BJ (cell line): ENCODE measurements around the gene CNPY4. TPM values are rescaled to one million over a fixed set of nuclear protein-coding genes. Genes with fewer than 3 reads are reported as not detected.

Experiments used
- CTCF ChIA-PET: fragments of 350-600 bp; formaldehyde crosslinking; extraction: SDS; loops from one replicate; lab custom pipeline; 2021; ENCODE audit warnings: antibody characterized with exemption, inconsistent platforms; lab: Yijun Ruan, JAX
- POLR2A ChIA-PET: fragments of 300-600 bp; sonication (Branson Sonifier 250); formaldehyde crosslinking; extraction: SDS; loops from one replicate; lab custom pipeline; 2021; ENCODE audit warnings: antibody characterized with exemption; lab: Charles Lee
- DNase-seq: peaks from one replicate; pipeline ENCODE4 v3.0.0-alpha.2; 2011; ENCODE audit warnings: low read depth
- H3K27me3 ChIP-seq: 2 replicates; pipeline ENCODE4 v1.6.0; 2011; ENCODE audit warnings: low read length; ENCODE audit not compliant: control insufficient read depth, insufficient read depth
- H3K36me3 ChIP-seq: 2 replicates; pipeline ENCODE4 v1.5.1; 2011; ENCODE audit warnings: low read length; ENCODE audit not compliant: control insufficient read depth, insufficient read depth
- H3K4me3 ChIP-seq: 2 replicates; pipeline ENCODE4 v1.5.1; 2011; ENCODE audit warnings: low read depth, mild to moderate bottlenecking, control low read depth, low read length
- polyA plus RNA-seq: library from polyadenylated mRNA; depleted of rRNA; stranded (reverse); fragments of >200 nt; gene quantifications from 2 replicates; pipeline ENCODE4 v1.2.3, GENCODE V29; 2011
- TF ChIP-seq, protein P1 (sequence below): IDR thresholded peaks from 2 replicates; pipeline ENCODE4 v1.5.1; 2011; ENCODE audit warnings: low read depth, mild to moderate bottlenecking, control low read depth, inconsistent platforms, low read length, moderate library complexity; ENCODE audit not compliant: insufficient read depth

Gene CNPY4
- polyA plus RNA-seq, 1 experiment = 20.9 TPM

DNA sequence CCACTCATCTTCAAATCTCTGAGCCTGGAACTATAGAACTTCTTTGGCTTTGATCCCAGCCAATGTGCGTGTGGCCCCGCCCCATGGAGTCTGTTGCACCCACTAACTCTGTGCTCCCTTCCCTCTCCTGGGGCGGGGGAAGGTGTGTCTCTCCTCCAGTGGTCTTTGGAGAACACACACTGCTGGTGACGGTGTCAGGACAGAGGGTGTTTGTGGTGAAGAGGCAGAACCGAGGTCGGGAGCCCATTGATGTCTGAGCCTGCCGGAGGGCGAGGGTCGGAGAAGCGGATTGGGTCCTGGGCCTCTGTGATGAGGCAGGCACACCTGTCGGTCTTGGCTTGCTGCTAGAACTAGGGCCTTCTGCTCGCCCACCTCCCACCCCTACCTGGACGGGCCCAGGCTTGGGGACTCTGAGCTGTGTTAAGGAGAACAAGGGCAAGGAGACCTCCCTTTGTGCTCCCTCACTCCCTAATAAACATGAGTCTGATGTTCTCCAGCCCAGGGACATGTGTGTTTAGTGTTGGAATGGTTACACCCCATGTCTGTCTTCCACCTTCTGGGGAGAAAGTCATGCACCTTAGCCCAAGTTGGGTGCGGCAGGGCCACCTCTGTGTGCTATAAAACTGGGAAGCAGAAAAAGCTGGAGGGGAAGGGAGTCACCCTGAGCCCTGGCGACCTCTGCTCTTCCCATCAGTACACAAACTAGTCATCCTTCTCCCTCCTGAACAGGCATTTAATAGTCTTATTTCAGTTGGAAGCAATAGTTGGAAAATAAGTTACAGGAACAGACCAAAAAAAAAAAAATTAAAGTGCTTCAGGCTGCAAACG is 34.5 kb downstream of the CNPY4 start:
- TF ChIP-seq, protein P1, sequence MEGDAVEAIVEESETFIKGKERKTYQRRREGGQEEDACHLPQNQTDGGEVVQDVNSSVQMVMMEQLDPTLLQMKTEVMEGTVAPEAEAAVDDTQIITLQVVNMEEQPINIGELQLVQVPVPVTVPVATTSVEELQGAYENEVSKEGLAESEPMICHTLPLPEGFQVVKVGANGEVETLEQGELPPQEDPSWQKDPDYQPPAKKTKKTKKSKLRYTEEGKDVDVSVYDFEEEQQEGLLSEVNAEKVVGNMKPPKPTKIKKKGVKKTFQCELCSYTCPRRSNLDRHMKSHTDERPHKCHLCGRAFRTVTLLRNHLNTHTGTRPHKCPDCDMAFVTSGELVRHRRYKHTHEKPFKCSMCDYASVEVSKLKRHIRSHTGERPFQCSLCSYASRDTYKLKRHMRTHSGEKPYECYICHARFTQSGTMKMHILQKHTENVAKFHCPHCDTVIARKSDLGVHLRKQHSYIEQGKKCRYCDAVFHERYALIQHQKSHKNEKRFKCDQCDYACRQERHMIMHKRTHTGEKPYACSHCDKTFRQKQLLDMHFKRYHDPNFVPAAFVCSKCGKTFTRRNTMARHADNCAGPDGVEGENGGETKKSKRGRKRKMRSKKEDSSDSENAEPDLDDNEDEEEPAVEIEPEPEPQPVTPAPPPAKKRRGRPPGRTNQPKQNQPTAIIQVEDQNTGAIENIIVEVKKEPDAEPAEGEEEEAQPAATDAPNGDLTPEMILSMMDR = no peak
- H3K4me3 ChIP-seq = no peak overlapping the region
- ChIA-PET POLR2A (no interaction called here), CTCF (interaction anchor here (1.1 kb wide), 1 partner anchor 21 kb away, joined by 7 read pairs; no protein-coding TSS in a partner anchor)
- H3K36me3 ChIP-seq = peaks cover 11% of the 10 kb centered on the region
- H3K27me3 ChIP-seq = no peaks in the 10 kb centered on the region
- DNase-seq = no peak

DNA sequence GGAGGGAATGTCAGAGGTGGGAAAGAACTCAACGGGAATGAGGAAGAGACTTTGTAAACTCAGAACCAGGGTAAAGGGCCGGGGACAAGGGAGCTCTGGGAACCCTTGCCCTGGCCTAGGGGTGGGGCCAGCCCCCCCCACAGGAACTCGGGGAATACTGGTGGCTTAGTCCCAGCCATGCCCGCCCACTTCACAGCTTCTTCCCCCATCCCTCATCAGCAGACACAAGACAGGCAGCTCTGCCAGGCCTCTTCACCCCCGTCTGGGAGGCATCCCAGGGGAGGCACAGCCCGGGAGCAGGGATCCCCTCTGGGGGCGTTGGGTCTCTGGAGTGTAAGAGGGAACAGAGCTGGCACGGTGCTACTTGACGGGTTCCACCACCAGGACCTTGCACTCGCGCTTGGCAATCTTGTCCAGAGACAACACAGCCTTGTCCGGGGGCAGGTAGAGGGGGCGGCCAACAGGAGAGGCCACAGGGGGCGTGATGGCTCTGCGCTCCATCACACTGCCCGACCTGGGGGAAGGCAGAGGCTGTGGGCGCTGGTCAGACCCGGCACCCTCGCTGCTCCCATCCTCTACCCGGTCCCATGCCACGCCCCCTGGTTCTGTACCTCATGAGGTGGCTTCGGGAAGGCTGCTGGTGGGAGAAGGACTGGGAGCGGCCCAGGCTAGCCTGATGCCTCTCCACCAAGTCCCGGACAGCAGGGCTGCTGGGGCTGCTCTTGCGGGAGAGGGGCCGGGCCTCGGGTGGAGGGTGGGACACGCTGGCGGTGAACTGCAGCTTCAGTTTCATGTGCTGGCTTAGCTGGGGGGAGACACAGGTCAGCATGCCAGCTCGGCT is 35.4 kb downstream of the CNPY4 start:
- Histone ChIP-seq H3K27me3 (no peaks in the 10 kb centered on the region), H3K36me3 (peaks cover 11% of the 10 kb centered on the region), H3K4me3 (no peak overlapping the region)
- ChIA-PET CTCF (interaction anchor here (0.5 to 1.8 kb wide), 3 partner anchors 22 to 551 kb away, joined by 3 to 7 read pairs (median 6); no protein-coding TSS in a partner anchor), POLR2A (no interaction called here)
- DNase-seq = no peak
- TF ChIP-seq, protein P1 = no peak

DNA sequence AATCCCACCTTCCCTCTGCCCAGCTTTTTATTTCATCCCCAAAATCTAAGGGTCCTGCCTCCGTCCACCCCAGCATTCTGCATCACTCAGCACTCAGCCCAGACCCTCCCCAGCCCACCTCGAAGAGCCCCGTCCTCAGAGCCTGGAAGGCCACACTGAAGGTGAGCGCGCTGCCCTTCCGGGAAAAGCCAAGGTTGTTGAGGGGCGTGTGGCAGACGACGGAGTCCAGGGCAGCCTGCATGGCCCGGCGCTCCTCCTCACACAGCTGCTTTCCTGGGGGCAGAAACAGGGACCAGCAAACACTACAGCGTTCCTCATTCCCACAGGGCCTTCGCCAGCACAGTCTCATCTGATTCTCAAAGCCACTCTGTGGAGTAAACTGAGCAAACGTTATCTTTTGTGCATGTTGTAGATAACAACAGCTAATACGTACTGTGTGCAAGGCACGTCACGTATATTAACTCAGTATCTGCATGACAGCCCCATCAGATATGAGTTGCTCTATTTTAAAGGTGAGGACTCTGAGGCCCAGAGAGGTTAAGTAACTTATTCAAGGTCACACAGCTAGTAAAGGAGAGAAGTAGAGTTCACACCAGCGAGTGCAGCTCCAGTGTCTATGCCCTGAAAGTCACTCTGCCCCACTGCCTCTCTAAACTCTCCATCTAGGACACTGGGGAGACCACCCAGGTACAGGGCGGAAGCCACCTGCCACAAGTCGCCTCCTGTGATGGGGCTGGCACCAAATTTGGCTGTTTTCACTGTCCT is 36.3 kb downstream of the CNPY4 start:
- DNase-seq = no peak
- no peak overlapping the region for H3K4me3 ChIP-seq
- H3K36me3 ChIP-seq = peaks cover 11% of the 10 kb centered on the region
- H3K27me3 ChIP-seq = no peaks in the 10 kb centered on the region
- TF ChIP-seq, protein P1 = no peak
- POLR2A ChIA-PET = no interaction called here
- CTCF ChIA-PET = interaction anchor here (0.5 to 1.8 kb wide), 2 partner anchors 23 to 552 kb away, joined by 3 to 6 read pairs; no protein-coding TSS in a partner anchor

DNA sequence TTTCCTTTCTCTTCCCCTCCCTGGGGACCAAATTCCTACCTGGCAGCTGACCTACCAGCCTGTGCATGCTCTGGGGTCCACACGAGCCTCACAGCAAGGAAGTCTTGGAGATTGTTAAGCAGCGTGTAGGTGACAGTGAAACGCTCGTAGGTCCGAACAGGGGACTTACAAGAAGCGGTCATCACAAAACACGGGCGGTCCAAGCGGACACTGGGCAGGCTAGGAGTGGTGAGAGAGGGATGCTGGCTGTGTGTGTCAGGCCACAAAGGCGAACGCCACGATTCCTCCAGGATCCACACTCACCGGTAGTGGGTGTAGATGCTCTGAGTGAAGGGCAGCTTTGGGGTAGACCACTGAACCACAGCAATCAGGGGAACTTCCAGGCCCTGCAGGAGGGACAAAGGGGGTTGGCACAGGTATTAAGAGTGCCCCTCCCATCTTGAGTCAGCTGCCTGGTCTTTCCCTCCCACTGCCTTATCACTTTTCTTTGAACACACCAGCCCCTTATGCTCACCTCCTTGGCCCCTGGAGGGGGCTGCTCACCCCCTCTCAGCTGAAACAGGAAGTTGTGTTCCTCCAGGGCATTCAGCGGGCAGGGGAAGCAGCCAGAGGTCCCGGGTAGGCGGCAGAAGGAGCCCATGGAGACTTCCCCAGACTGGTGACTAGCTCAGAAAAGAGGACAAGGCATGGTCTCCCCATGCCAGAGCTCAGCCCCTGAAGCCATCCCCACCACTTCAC is 37.1 kb downstream of the CNPY4 start:
- TF ChIP-seq, protein P1 = no peak
- DNase-seq = no peak
- Histone ChIP-seq H3K36me3 (peaks cover 11% of the 10 kb centered on the region), H3K4me3 (no peak overlapping the region), H3K27me3 (no peaks in the 10 kb centered on the region)
- ChIA-PET CTCF (interaction anchor here (0.8 to 1.8 kb wide), 3 partner anchors 8 to 24 kb away, joined by 3 to 6 read pairs (median 3); partner anchors contain the start of gene LAMTOR4), POLR2A (no interaction called here)
